ENCODE results near the gene GSTT2B. TPM values are rescaled to one million over a fixed set of nuclear protein-coding genes. Genes with fewer than 3 reads are reported as not detected.

Gene GSTT2B
- total RNA-seq, 8 experiments from 2014 or later = 0.36 to 19.5 (median 3.3) TPM; not detected in 3

Other genes starting within 250 kb of the GSTT2B start
- gene ZNF70, start 210.1 kb downstream of the GSTT2B start, total RNA-seq = 10 to 100 TPM in 2 of 8 experiments, 1 to 10 TPM in 6; 5.7 to 11.1 (median 7.8) TPM
- 1 to 10 TPM in 3 of 8 experiments, under 1 TPM in 3, not detected in 2; 0.71 to 1.7 (median 1.1) TPM for gene VPREB3, start 206.8 kb downstream of the GSTT2B start, total RNA-seq
- gene C22orf15, start 198.2 kb downstream of the GSTT2B start, total RNA-seq = 1 to 10 TPM in 6 of 8 experiments, under 1 TPM in 2; 0.15 to 5.1 (median 1.6) TPM
- gene CHCHD10, start 193.2 kb downstream of the GSTT2B start, total RNA-seq = 100 to 1,000 TPM in 2 of 8 experiments, 10 to 100 TPM in 6; 35.7 to 201 (median 54.1) TPM
- 10 to 100 TPM in 3 of 8 experiments, 1 to 10 TPM in 5; 1.4 to 35.0 (median 8.2) TPM for gene MMP11, start 188.3 kb downstream of the GSTT2B start, total RNA-seq
- 100 to 1,000 TPM in 4 of 8 experiments, 10 to 100 TPM in 4; 58.9 to 177 (median 101) TPM for gene SMARCB1, start 174.2 kb downstream of the GSTT2B start, total RNA-seq
- gene DERL3, start 122.2 kb downstream of the GSTT2B start, total RNA-seq = 1 to 10 TPM in 5 of 8 experiments, under 1 TPM in 3; 0.54 to 9.5 (median 1.9) TPM
- gene SLC2A11, start 103.3 kb downstream of the GSTT2B start, total RNA-seq = 10 to 100 TPM; 17.7 to 25.6 (median 22.3) TPM
- 100 to 1,000 TPM; 658 to 944 (median 839) TPM for gene MIF, start 66.8 kb downstream of the GSTT2B start, total RNA-seq
- gene DDTL, start 5.7 kb upstream of the GSTT2B start, total RNA-seq = 10 to 100 TPM in 1 of 8 experiments, 1 to 10 TPM in 7; 1.7 to 10.5 (median 2.7) TPM
- 100 to 1,000 TPM in 7 of 8 experiments, 10 to 100 TPM in 1; 86.6 to 218 (median 126) TPM for gene DDT, start 13.2 kb upstream of the GSTT2B start, total RNA-seq
- 1 to 10 TPM in 1 of 8 experiments, not detected in 7; 4.3 TPM for gene GSTT2, start 18.9 kb upstream of the GSTT2B start, total RNA-seq
- under 1 TPM in 2 of 8 experiments, not detected in 6; 0.05 to 0.62 TPM for gene GSTT4, start 44.3 kb upstream of the GSTT2B start, total RNA-seq
- 10 to 100 TPM; 23.0 to 64.0 (median 43.3) TPM for gene CABIN1, start 50.1 kb upstream of the GSTT2B start, total RNA-seq
- gene SUSD2, start 220.3 kb upstream of the GSTT2B start, total RNA-seq = 1 to 10 TPM in 5 of 8 experiments, under 1 TPM in 3; 0.22 to 7.6 (median 1.3) TPM